ENCODE results near the gene MREG. TPM values are rescaled to one million over a fixed set of nuclear protein-coding genes. Genes with fewer than 3 reads are reported as not detected.
"Not testable (repeated sequence)": the region's sequence is repeated elsewhere in the genome, so short reads cannot be mapped to it uniquely, and the experiment has no call there.

MREG gene
- polyA plus RNA-seq, 2 of the 4 experiments (the other 2 are of a cell fraction): 6.4 to 8.0 TPM

DNA sequence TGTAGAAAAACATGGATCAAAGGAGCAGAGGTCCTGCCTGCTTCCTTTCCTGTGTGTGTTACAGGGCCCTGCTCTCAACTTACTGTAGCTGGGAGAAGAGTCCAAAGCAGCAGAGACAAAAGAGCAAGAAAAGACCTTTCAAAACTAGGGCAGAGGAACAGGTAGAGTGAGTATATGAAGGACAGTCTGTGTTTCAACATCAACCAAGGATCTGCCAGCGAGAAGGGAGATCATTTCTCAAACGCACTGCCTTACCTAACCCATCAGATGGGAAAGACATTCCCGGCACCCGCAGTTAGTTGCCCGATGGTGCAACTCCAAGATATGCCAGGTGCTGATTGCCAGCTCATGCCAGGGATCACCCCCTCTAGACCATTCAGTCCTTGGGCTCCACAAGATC lies 41.7 kb downstream of the MREG start:
- ATAC-seq (no peak), DNase-seq (ENCODE audit: low read depth in 1 of 2, low spot score in 1 of 2) (no peak), FAIRE-seq (no peak)
- H3K27ac ChIP-seq: no peak overlapping the region
- no peak for TF ChIP-seq FOXS1 (CRISPR knock-in tag; IDR thresholded peaks at IDR 0.05)
- TF ChIP-seq, protein P1, sequence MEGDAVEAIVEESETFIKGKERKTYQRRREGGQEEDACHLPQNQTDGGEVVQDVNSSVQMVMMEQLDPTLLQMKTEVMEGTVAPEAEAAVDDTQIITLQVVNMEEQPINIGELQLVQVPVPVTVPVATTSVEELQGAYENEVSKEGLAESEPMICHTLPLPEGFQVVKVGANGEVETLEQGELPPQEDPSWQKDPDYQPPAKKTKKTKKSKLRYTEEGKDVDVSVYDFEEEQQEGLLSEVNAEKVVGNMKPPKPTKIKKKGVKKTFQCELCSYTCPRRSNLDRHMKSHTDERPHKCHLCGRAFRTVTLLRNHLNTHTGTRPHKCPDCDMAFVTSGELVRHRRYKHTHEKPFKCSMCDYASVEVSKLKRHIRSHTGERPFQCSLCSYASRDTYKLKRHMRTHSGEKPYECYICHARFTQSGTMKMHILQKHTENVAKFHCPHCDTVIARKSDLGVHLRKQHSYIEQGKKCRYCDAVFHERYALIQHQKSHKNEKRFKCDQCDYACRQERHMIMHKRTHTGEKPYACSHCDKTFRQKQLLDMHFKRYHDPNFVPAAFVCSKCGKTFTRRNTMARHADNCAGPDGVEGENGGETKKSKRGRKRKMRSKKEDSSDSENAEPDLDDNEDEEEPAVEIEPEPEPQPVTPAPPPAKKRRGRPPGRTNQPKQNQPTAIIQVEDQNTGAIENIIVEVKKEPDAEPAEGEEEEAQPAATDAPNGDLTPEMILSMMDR (IDR thresholded peaks at IDR 0.05): no peak
- no peak for TF ChIP-seq CHD2 (IDR thresholded peaks at IDR 0.05; ENCODE audit: low read length, partially characterized antibody)
- no peak for TF ChIP-seq ZFP36 (IDR thresholded peaks at IDR 0.05; ENCODE audit: borderline replicate concordance, partially characterized antibody)
- TF ChIP-seq NFE2L2 (conservative IDR thresholded peaks at IDR 0.05; ENCODE audit: low read length): no peak
- TF ChIP-seq EHF (CRISPR knock-in tag; IDR thresholded peaks at IDR 0.05): no peak
- no peak overlapping the region for H3K4me2 ChIP-seq
- POLR2A ChIA-PET: no interaction called here
- 90% methylated on average over 5 of the region's 5 CpGs for WGBS (ENCODE audit: missing lambda C conversion rate)
- H3K9me3 ChIP-seq: no peaks in the 10 kb centered on the region
- H3K4me3 ChIP-seq: no peak overlapping the region
- peaks cover 18% of the 10 kb centered on the region for H3K4me1 ChIP-seq
- CTCF ChIA-PET: interaction anchor here (1.2 to 1.7 kb wide), 2 partner anchors 22 to 58 kb away, joined by 3 read pairs; no protein-coding TSS in a partner anchor

DNA sequence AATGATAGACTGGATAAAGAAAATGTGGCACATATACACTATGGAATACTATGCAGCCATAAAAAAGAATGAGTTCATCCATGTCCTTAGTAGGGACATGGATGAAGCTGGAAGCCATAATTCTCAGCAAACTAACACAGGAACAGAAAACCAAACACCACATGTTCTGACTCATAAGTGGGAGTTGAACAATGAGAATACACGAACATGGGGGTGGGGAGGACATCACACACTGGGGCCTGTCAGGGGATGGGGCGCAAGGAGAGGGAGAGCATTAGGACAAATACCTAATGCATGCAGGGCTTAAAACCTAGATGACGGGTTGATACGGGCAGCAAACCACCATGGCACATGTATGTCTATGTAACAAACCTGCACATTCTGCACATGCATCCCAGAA lies 42.5 kb downstream of the MREG start:
- POLR2A ChIA-PET, H3K9me3 ChIP-seq, CTCF ChIA-PET: not testable (repeated sequence)

DNA sequence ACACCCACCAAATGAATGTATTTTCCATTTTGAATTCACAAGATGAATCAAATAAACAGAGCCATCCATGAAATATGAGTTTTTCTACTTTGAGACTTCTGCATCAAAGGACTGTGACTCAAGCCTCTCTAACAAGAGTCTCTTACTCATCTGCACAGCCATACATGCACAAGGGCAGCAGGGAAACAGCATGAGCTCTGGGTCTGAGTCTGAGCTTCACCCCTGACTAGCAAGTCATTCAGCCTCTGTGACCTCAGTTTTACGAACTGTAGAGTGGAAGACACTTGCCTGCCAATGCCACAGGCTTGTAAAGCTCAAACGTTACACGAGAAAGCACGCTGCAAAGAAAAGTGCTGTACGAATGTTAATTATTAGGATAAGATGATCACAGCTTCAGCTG lies 42.9 kb downstream of the MREG start:
- ATAC-seq (no peak), DNase-seq (ENCODE audit: low read depth in 1 of 2, low spot score in 1 of 2) (no peak), FAIRE-seq (no peak)
- CTCF ChIA-PET: no interaction called here
- no peak overlapping the region for H3K4me2 ChIP-seq
- no peak overlapping the region for H3K4me3 ChIP-seq
- WGBS (ENCODE audit: missing lambda C conversion rate): 87% methylated on average over 5 of the region's 5 CpGs
- H3K4me1 ChIP-seq: peaks cover 18% of the 10 kb centered on the region
- no peak for TF ChIP-seq EHF (CRISPR knock-in tag; IDR thresholded peaks at IDR 0.05)
- POLR2A ChIA-PET: no interaction called here
- H3K27ac ChIP-seq: no peak overlapping the region
- H3K9me3 ChIP-seq: no peaks in the 10 kb centered on the region

More for the DNA sequence above, 42.5 kb downstream of the MREG start:
- not testable (repeated sequence) for FAIRE-seq; H3K4me3 ChIP-seq; H3K4me2 ChIP-seq; DNase-seq (ENCODE audit: low read depth in 1 of 2, low spot score in 1 of 2); ATAC-seq; H3K27ac ChIP-seq
- H3K4me1 ChIP-seq: peaks cover 18% of the 10 kb centered on the region
- 93% methylated on average over 4 of the region's 4 CpGs for WGBS (ENCODE audit: missing lambda C conversion rate)

DNA sequence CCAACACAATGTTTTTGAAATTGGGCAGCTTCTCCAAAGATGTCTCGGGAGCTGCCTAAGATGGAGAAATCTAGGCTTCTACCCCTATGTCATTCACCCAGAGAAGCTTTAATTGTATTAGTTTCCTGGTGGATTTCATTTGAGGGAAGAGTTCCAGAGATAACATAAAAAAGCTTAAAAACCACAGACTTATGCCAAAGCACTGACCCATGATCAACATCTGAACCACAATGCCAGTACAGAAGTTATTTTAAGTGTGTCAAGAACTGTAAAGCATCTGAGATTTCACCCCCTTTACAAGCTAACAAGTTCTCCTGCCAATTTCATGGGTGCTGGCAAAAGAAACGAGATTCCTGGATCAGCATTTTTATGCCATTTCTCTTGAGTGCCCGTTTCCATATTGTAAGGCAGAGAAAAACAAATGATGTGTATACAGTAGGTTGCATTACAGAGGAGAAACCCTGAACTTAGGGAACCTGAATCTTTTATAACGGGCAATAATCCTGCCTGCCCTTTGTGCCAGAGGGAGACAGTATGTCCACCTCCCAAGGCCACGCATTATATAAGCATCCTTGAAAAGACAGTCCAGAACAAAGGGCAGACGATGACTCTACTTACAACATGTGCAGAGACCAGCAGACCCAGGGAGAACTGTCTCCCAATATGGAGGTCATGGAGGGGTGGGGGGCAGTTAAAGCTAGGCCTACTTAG lies 44.1 kb downstream of the MREG start:
- Histone ChIP-seq H3K4me2 (no peak overlapping the region), H3K9me3 (no peaks in the 10 kb centered on the region), H3K4me3 (no peak overlapping the region), H3K27ac (no peak overlapping the region), H3K4me1 (peaks cover 14% of the 10 kb centered on the region)
- WGBS (ENCODE audit: missing lambda C conversion rate): 93% methylated on average over 6 of the region's 6 CpGs
- ChIA-PET CTCF (interaction anchor here (1.3 to 3.0 kb wide), 2 partner anchors 17 to 19 kb away, joined by 4 to 17 read pairs; no protein-coding TSS in a partner anchor), POLR2A (no interaction called here)
- TF ChIP-seq MAFK (IDR thresholded peaks at IDR 0.05; ENCODE audit: partially characterized antibody) (peak; percentile 46), MYC (IDR thresholded peaks at IDR 0.05; ENCODE audit: borderline replicate concordance, low read length) (no peak)
- no peak for ATAC-seq
- FAIRE-seq: no peak
- no peak for DNase-seq (ENCODE audit: low read depth in 1 of 2, low spot score in 1 of 2)

DNA sequence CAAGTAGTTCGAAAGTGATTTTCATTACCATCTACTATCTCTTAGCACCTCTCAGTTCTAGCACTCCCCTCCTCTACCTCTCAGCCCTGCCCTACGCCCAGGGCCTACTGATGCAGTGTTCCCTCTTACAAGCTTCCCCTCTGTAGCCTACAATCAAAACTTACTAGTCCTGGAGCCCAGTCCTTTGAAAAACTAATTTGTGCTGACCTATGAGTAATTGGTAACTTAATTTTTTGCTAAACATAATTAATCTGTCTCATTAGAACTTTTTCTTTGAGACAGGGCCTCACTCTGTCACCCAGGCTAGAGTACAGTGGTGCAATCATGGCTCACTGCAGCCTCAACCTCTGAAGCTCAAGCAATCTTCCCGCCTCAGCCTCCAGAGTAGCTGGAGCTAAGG lies 44.9 kb downstream of the MREG start:
- H3K4me2 ChIP-seq: no peak overlapping the region
- DNase-seq (ENCODE audit: low read depth in 1 of 2, low spot score in 1 of 2) (no peak), ATAC-seq (no peak), FAIRE-seq (no peak)
- no peak overlapping the region for H3K4me3 ChIP-seq
- H3K9me3 ChIP-seq: no peaks in the 10 kb centered on the region
- 91% methylated on average over 3 of the region's 3 CpGs for WGBS (ENCODE audit: missing lambda C conversion rate)
- TF ChIP-seq MAZ (IDR thresholded peaks at IDR 0.05; ENCODE audit: borderline replicate concordance, low read depth, low read length) (no peak), RNF2 (IDR thresholded peaks at IDR 0.05; ENCODE audit: borderline replicate concordance, low read depth) (no peak), CHD4 (IDR thresholded peaks at IDR 0.05; ENCODE audit: borderline replicate concordance) (no peak), MAFK (IDR thresholded peaks at IDR 0.05; ENCODE audit: partially characterized antibody) (peak; percentile 82)
- ChIA-PET CTCF (interaction anchor here (0.7 to 3.0 kb wide), 6 partner anchors 13 to 54 kb away, joined by 3 to 17 read pairs (median 4); no protein-coding TSS in a partner anchor), POLR2A (no interaction called here)
- peaks cover 6% of the 10 kb centered on the region; the same call in 2 of the 3 replicates for H3K4me1 ChIP-seq
- no peak overlapping the region for H3K27ac ChIP-seq

Data from A549 (cell line).